NCI-H1092 treated with DMSO at 0.1 percent for 48 hours (cell line): ENCODE measurements around the gene CMTM6.
"Not testable (repeated sequence)": the region's sequence is repeated elsewhere in the genome, so short reads cannot be mapped to it uniquely, and the experiment has no call there.

Experiments used
- DNase-seq: peaks from one replicate; lab custom pipeline; 2025; lab: John Stamatoyannopoulos, UW

Gene CMTM6

DNA sequence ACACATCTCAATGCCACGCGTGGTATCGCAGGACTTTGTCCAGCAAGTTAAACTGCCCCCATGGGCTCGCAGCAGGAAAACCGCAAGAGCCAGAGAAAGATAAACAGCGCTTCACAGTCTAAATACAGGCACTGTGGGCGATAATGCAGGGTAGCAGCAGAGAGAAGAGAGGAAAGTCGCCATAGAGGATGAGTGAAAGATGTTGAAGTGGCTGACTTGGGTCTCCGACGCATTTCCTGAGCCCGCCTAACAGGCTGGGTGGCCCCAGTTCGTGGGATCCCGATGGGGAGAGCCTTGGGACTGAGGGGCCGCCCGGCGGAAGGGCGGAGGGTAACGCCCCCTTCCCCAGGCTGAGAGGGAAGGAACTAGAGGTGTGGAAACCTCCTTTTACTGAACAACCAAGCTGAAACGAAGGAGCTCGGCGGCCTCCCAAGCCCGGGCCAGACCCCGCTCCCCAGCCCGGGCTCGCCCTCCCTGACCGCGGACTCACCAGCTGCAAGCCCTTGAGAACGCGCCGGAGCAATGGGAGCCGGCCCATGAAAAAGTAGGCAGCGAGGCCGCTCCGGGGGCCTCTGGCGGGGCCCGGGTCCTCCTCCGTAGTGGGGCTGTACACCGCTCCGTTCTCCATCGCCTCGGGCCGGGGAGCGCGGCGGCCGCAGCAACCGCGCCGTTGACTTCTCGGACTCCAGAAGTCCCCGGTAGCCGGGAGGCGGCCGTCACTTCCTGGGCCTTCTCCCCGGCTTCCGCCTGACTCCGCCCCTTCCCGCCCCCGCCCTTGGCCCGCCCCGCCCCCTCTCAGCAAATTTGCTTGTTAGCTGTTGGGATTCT lies at the start of gene CMTM6:
CMTM6 (minus strand) TSS at position 735 of the 828 bp plus-strand sequence; CDS start at position 628, 107 bp downstream.
- DNase-seq, result peak; percentile 55

DNA sequence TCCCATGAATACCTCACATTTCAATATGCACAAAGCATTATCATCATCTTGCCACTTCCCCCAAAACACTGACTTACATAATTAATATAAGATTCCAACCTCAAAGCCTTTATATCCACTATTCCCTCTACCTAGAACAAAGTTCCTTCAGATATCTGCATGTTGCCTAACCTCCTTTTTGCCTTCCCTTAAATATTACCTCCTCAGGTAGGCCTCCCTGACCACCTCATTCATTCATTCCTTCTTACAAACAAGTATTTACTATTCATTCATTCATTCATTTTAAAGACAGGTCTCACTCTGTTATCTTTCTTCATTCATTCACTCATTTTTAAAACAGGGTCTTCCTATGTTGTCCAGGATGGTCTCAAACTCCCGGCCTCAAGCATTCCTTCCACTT lies 49.4 kb upstream of the CMTM6 start:
- no peak for DNase-seq

DNA sequence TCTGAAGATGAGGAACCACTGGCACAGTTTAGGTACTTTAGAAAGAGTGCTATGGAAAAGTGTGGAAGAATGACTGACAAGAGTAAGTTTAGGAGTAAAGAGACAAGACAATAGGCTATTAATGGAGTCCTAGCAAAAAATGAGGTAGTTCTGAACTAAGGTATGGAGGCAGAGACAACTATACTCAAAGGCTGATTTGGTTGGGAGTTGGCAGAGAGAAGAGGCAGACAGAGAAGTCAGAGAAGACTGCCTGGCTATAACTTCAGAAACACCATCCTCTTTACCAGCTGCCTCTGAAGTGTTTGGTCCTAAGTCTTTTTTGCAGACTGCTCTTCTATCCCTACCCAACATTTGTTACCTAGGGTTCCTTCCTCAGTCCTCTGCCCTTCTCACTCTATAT lies 48.8 kb upstream of the CMTM6 start:
- no peak for DNase-seq

- no peak for DNase-seq
Measured at GRCh38 chr3:32551087-32551486, 48.4 kb upstream of the CMTM6 start.

- no peak for DNase-seq
Measured at GRCh38 chr3:32545305-32545704, 42.7 kb upstream of the CMTM6 start.

DNA sequence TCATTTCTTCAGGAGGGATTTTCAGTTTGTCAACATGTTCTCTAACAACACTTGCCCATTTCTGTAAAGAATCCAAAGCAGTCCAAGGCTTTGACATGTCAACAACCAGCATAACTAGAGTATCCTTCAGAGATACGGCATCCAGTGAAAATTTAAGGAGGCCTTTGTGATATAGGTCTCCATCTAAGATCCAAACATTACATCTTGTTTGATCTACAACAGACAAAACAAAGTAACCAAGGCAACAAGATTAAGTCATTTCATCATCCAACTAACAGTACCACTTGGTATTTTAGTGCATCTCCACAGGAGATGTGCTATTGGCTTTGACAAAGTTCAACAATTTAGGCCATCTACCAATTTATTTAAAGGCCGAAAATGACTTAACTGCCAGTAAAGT lies 42.2 kb upstream of the CMTM6 start:
- no peak for DNase-seq

DNA sequence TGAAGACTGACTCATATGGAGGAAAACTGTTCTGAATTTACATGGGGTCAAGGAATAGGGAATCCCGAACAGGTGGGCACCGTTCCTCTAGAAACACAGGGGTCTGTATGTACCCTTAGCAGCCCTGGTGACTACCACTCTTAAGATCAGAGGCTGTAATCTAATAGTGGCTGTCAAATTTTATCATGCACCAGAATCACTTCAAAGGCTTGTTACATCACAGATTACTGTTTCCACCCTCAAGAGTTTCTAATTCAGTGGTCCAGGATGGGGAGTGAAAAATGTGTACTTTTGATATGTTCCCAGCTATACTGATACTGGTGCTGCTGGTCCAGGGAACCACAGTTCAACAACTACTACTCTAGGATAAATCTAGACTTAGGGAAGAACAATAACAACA lies 40.2 kb upstream of the CMTM6 start:
- no peak for DNase-seq

GRCh38 chr3:32540899-32541298 lies 38.2 kb upstream of the CMTM6 start:
- no peak for DNase-seq

DNA sequence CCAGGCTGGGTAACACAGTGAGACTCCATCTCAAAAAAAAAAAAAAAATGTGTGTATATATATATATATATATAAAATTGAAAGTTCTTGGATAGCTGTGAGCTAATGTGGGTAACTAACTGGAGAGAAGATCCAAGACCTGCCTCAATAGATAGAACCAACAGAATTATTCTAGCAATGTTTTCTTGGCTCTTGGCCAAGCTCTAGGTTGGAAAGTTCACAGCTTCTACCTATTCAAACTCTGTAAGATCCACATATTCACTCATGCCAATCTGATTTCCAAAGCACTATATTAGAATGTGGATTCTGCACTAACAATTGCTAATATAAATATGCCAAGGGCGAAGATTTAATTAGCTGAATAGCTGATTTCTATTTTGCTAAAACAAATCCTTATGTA lies 29.8 kb upstream of the CMTM6 start:
- DNase-seq, result no peak

GRCh38 chr3:32531010-32531647 lies 28.5 kb upstream of the CMTM6 start:
- DNase-seq, result no peak

DNA sequence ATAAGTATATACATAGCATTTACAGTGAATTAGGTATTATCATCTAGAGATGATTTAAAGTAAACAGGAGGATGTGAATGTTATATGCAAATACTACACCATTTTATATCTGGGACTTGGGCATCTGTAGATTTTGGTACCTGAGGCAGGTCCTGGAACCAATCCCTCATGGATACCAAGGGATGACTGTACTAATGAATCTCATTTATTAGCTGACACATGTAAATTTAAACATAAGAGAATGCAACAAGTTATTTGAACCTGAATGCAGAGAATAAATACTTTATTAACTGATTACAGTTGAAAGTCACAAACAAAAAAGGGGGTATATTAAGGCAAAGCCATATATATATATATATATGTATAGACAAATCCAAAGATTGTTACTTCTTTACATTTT lies 23.1 kb upstream of the CMTM6 start:
- no peak for DNase-seq

DNA sequence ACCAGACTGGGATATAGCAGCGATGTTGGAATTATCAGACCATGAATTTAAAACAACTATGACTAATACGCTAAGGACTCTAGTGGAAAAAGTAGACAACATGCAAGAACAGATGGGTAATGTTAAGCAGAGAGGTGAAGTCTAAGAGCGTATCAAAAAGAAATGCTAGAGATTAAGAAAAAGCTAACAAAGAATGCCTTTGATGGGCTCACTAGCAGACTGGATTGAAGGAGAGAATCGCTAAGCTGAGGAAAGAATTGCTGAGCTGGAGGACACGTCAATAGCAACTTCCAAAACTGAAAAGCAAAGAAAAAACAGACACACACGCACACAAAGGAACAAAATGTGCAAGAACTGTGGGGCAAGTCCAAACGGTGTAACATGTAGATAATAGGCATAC lies 20.0 kb upstream of the CMTM6 start:
- no peak for DNase-seq

GRCh38 chr3:32518921-32519320 lies 16.3 kb upstream of the CMTM6 start:
- not testable (repeated sequence) for DNase-seq

DNA sequence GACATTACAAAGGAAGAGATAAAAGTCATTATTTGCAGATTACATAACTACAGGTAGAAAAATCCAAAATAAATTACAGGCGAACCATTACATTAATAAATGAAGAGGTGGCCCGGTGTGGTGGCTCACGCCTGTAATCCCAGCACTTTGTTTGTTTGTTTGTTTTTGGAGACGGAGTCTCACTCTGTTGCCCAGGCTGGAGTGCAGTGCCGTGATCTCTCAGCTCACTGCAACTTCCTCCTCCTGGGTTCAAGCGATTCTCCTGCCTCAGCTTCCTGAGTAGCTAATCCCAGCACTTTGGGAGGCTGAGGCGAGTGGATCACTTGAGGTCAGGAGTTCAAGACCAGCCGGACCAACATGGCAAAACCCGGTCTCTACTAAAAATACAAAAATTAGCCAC lies 14.1 kb upstream of the CMTM6 start:
- DNase-seq, result not testable (repeated sequence)

- no peak for DNase-seq
Measured at GRCh38 chr3:32511005-32511404, 8.4 kb upstream of the CMTM6 start.

DNA sequence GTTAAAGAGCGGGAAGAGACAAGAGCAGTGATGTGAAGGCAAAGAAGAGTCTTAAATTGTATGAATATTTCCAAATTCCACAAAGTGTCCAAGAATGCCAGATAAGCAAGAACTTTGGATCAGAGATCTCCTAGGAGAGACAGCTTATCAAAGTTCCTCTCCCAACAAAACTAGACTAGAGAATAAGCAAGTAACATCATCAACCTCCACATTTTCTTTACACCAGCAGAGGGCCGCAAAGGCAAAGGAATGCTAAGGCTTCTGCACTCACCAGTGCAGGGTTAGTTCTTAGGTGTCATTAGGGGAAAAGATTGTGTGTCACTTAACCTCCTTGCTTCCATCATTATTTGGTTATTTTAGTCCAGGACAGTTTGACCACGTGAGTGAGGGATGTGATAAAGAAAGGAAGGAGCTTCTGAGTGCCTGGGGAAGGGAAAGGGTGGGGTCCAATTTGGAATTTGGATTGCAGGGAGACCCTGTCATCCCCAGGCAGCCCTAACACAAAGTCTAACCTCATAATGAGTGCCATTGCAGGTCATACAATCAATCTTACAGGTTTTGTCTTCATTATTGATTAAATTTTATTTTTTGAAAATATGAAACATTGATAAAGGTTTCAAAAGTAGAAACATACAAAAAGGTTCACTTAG lies 7.5 kb upstream of the CMTM6 start:
- peak; percentile 59 for DNase-seq

GRCh38 chr3:32508711-32509110 lies 6.1 kb upstream of the CMTM6 start:
- no peak for DNase-seq

DNA sequence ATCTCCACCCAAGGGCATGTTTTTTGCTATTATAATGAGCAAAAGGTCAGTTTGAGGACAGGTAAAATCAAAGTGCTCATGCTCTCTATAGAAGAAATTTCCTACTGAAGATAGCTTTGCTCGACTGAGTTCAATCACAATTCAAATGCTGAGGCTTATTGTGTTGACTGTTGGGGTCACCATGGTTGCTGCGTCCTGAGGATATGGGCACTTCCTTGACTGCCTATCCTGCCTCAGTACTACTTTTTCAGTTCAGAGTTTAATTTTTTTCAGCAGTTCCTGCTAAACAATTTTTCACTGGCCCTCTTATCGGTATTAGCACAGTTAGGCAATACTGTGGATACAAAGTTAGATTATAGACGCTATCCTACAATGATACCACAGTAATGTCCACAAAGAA lies 3.8 kb upstream of the CMTM6 start:
- no peak for DNase-seq

GRCh38 chr3:32502946-32503286 lies 264 bp upstream of the CMTM6 start:
- peak; percentile 33 for DNase-seq

GRCh38 chr3:32501783-32502117 lies 902 bp downstream of the CMTM6 start:
- no peak for DNase-seq

GRCh38 chr3:32500880-32501782 lies 1.5 kb downstream of the CMTM6 start:
- DNase-seq, result no peak

DNA sequence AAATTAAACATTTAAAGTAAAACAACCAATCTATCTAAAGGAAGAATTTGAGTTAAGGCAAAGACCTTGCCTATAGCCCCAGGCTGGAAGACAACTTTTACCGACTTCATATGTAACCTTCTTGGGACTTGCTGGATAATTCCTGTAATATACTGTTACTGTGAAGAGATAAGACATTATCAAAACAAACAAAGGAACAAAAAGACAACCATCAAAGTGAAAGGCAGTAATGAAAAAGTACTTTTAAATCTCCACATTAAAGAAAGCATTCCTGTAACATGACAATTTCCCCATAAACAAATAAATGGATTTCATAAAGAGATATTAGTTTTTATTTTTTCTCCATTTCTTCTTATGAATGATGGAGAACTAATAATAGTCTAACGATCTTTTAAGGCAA lies 2.4 kb downstream of the CMTM6 start:
- no peak for DNase-seq
